Activated CD8-positive, alpha-beta T cell treated with anti-CD3 and anti-CD28 coated beads for 36 hours (primary cell): ENCODE results near the gene AXDND1. TPM values are rescaled to one million over a fixed set of nuclear protein-coding genes. Genes with fewer than 3 reads are reported as not detected.

Experiments used
- ATAC-seq: fragments of 200-7000 bp; cut with Tn5 transposase; one replicate; pipeline ENCODE4 v1.10.0; 2021; ENCODE audit warnings: mild to moderate bottlenecking, moderate library complexity
- CTCF ChIA-PET: fragments of 350-600 bp; sonication (Branson Sonifier 250); formaldehyde crosslinking; loops from one replicate; lab custom pipeline; 2021; ENCODE audit warnings: antibody characterized with exemption; lab: Charles Lee
- POLR2A ChIA-PET: fragments of 350-600 bp; sonication (Branson Sonifier 250); formaldehyde crosslinking; loops from one replicate; lab custom pipeline; 2021; ENCODE audit warnings: antibody characterized with exemption; lab: Charles Lee
- DNase-seq: peaks from one replicate; pipeline ENCODE4 v3.0.0-alpha.2; 2020
- H3K27ac Mint-ChIP-seq: one replicate; pipeline ENCODE4 v1.8.0; 2021; ENCODE audit warnings: mild to moderate bottlenecking, mixed read lengths
- H3K27me3 Mint-ChIP-seq: one replicate; pipeline ENCODE4 v1.8.0; 2021; ENCODE audit warnings: mixed read lengths
- H3K36me3 Mint-ChIP-seq: one replicate; pipeline ENCODE4 v1.8.0; 2021; ENCODE audit warnings: low read depth, mixed read lengths
- H3K4me1 Mint-ChIP-seq: one replicate; pipeline ENCODE4 v1.8.0; 2021; ENCODE audit warnings: low read depth, mixed read lengths
- H3K4me3 Mint-ChIP-seq: one replicate; pipeline ENCODE4 v1.8.0; 2021; ENCODE audit warnings: mild to moderate bottlenecking, moderate library complexity, mixed read lengths
- H3K9me3 Mint-ChIP-seq: one replicate; pipeline ENCODE4 v1.8.0; 2021; ENCODE audit warnings: mixed read lengths
- intact Hi-C: fragments of 100-400 bp; cut with micrococcal nuclease; formaldehyde crosslinking; loops from one replicate; pipeline ENCODE4 v1.10.0; 2022
- total RNA-seq, 2 experiments: library from RNA; stranded (reverse); gene quantifications; one replicate each; pipeline ENCODE4 v1.2.3, GENCODE V29; 2021
- TF ChIP-seq, protein P1 (sequence below): fragments of 200-600 bp; IDR thresholded peaks from one replicate; pipeline ENCODE4 v1.8.0; 2022; ENCODE audit warnings: antibody characterized with exemption, mild to moderate bottlenecking

The AXDND1 gene
- total RNA-seq, 2 experiments from 2014 or later = 0.27 to 1.5 TPM

DNA sequence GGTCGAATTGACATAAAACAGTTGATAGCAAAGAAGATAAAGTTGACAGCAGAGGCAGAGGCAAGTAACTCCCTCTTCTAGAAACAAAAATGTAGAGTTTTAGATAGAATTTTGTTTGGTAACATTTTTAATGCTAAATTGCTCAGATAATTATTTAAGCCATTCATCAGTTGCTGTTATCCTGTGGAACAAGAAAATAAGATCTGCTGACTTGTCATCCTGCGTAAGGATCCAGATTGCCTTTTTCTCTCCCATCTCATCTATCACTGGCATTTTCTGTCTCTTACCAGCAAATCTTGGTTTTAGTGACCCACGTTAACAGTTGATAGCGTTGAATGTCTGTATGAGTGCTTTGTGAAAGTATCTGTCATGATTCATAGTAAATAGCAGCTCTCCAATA lies 42.3 kb upstream of the AXDND1 start:
- Mint-ChIP-seq H3K36me3 (peaks cover 59% of the 10 kb centered on the region), H3K27me3 (no peaks in the 10 kb centered on the region), H3K4me3 (no peak overlapping the region), H3K4me1 (peaks cover 25% of the 10 kb centered on the region), H3K27ac (no peak overlapping the region), H3K9me3 (peaks cover 4% of the 10 kb centered on the region)
- intact Hi-C loops = no loop called here
- TF ChIP-seq, protein P1, sequence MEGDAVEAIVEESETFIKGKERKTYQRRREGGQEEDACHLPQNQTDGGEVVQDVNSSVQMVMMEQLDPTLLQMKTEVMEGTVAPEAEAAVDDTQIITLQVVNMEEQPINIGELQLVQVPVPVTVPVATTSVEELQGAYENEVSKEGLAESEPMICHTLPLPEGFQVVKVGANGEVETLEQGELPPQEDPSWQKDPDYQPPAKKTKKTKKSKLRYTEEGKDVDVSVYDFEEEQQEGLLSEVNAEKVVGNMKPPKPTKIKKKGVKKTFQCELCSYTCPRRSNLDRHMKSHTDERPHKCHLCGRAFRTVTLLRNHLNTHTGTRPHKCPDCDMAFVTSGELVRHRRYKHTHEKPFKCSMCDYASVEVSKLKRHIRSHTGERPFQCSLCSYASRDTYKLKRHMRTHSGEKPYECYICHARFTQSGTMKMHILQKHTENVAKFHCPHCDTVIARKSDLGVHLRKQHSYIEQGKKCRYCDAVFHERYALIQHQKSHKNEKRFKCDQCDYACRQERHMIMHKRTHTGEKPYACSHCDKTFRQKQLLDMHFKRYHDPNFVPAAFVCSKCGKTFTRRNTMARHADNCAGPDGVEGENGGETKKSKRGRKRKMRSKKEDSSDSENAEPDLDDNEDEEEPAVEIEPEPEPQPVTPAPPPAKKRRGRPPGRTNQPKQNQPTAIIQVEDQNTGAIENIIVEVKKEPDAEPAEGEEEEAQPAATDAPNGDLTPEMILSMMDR = no peak
- POLR2A ChIA-PET = no interaction called here
- ATAC-seq (no peak), DNase-seq (no peak)
- CTCF ChIA-PET = no interaction called here

DNA sequence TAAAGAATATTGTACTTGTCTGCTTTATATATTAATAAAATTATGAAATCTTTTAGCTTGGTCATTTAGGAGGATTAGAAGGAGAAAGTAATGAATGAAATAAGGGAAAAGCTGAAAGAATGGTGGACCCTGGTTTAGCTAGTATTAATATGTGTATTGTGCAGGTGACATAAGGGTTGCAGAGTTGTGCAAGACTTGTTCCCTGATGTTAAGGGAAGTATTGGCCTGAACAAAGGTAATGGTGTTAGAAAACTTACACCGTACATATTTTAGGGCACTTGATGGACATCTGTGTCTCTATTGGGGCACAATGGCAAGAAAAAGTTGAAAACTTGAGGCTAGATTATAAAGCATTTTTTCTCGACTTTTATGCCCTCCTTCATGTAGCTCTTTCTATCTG lies 39.9 kb upstream of the AXDND1 start:
- Mint-ChIP-seq H3K36me3 (peaks cover 56% of the 10 kb centered on the region), H3K27ac (no peak overlapping the region), H3K4me3 (no peak overlapping the region), H3K27me3 (no peaks in the 10 kb centered on the region), H3K4me1 (peaks cover 32% of the 10 kb centered on the region), H3K9me3 (peaks cover 6% of the 10 kb centered on the region)
- DNase-seq (no peak), ATAC-seq (no peak)
- ChIA-PET POLR2A (no interaction called here), CTCF (no interaction called here)
- TF ChIP-seq, protein P1 = no peak
- intact Hi-C loops = no loop called here

DNA sequence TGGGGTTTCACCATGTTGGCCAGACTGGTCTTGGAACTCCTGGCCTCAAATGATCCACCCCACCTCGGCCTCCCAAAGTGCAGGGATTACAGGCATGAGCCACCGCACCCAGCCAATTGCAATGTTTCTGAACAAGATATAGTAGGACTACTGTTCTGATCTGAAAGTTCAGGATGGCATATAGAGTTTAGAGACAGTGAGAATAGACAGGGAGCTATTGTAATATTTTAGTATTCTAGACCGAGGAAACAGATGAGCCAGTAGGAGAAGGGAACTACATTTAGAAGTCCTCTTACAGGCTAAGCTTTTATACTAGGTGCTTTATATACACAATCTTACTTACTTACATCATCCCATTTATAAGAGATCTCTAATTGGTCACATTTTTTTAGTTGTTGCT lies 39.0 kb upstream of the AXDND1 start:
- TF ChIP-seq, protein P1 = no peak
- intact Hi-C loops = no loop called here
- Mint-ChIP-seq H3K4me1 (peaks cover 28% of the 10 kb centered on the region), H3K27me3 (no peaks in the 10 kb centered on the region), H3K27ac (no peak overlapping the region), H3K4me3 (no peak overlapping the region), H3K36me3 (peaks cover 51% of the 10 kb centered on the region), H3K9me3 (peaks cover 2% of the 10 kb centered on the region)
- DNase-seq (no peak), ATAC-seq (no peak)
- POLR2A ChIA-PET = interaction anchor here (1.5 kb wide), 1 partner anchor 35 kb away, joined by 3 read pairs; no protein-coding TSS in a partner anchor
- CTCF ChIA-PET = interaction anchor here (1.4 kb wide), 1 partner anchor 75 kb away, joined by 3 read pairs; no protein-coding TSS in a partner anchor

DNA sequence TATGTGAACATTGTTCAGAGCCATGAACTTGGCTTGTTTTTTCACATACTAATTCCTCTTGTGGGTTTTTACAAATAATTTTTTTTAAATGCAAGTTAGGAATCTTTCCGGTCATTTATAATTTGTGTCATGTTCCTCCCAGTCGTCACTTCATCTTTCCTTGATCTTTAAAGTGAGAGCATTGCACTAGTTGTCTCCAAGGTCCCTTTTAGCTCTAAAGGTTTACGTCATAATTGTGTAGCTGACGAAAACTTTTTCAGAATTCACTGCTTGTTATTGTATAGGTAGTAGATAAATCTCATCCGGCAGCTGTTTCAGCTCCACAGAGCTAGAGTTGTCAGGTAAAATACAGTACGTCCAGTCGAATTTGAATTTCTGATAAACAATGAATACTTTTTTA lies 38.6 kb upstream of the AXDND1 start:
- peaks cover 24% of the 10 kb centered on the region for H3K4me1 Mint-ChIP-seq
- no peak for ATAC-seq
- no peak for DNase-seq
- no peak overlapping the region for H3K4me3 Mint-ChIP-seq
- peaks cover 2% of the 10 kb centered on the region for H3K9me3 Mint-ChIP-seq
- ChIA-PET CTCF (interaction anchor here (1.1 to 1.4 kb wide), 3 partner anchors 75 to 248 kb away, joined by 3 to 4 read pairs (median 4); no protein-coding TSS in a partner anchor), POLR2A (interaction anchor here (1.5 kb wide), 1 partner anchor 35 kb away, joined by 3 read pairs; no protein-coding TSS in a partner anchor)
- no peak overlapping the region for H3K27ac Mint-ChIP-seq
- H3K36me3 Mint-ChIP-seq = peaks cover 48% of the 10 kb centered on the region
- TF ChIP-seq, protein P1 = no peak
- no peaks in the 10 kb centered on the region for H3K27me3 Mint-ChIP-seq
- intact Hi-C loops = no loop called here

DNA sequence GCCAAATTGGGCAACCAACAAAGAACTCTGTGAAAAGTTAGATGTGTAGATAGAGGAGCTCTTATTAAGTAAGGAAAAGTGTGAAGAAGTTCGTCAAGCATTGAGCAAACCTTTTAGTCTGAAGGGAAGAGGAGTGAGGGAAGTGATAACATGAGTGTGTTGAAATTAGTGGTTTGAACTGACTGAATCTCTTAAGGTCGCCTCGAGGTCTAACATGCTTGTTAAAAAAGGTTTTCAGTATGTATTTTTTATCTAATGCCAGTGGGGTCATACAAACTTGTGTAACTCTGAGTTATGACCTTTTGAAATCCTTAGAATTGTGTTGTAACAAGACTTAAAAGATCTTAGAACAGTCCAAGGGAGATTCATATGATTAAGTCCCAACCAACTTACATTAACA lies 38.1 kb upstream of the AXDND1 start:
- TF ChIP-seq, protein P1 = no peak
- Mint-ChIP-seq H3K9me3 (peaks cover 2% of the 10 kb centered on the region), H3K36me3 (peaks cover 44% of the 10 kb centered on the region), H3K27me3 (no peaks in the 10 kb centered on the region), H3K4me3 (no peak overlapping the region), H3K27ac (no peak overlapping the region), H3K4me1 (peaks cover 19% of the 10 kb centered on the region)
- intact Hi-C loops = no loop called here
- CTCF ChIA-PET = interaction anchor here (1.1 to 1.4 kb wide), 3 partner anchors 76 to 249 kb away, joined by 3 to 4 read pairs (median 4); no protein-coding TSS in a partner anchor
- DNase-seq = no peak
- no peak for ATAC-seq
- POLR2A ChIA-PET = interaction anchor here (1.5 kb wide), 1 partner anchor 34 kb away, joined by 3 read pairs; no protein-coding TSS in a partner anchor
